ENCODE results near the gene SENP1.
"Not testable (repeated sequence)": the region's sequence is repeated elsewhere in the genome, so short reads cannot be mapped to it uniquely, and the experiment has no call there.

DNA sequence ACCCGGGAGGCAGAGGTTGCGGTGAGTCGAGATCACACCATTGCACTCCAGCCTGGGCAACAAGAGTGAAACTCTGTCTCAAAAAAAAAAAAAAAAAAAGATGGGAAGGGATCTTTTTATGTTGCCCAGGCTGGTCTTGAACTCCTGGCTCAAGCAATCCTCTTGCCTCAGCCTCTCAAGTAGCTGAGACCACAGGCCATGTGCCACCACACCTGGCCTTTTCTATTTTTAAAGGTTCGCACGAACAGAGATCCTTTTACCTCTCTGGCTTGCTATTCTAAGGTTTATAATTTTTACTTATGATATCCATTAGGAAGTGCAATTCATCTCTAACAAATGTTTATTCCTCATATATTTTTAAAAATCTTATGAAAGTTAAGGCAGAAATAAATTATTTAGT lies 19.7 kb upstream of the SENP1 start:
- TF ChIP-seq EZH2 (IDR thresholded peaks at IDR 0.05; ENCODE audit: borderline replicate concordance, low read depth, low read length, poor library complexity, severe bottlenecking) = not testable (repeated sequence)
- TF ChIP-seq, protein P1, sequence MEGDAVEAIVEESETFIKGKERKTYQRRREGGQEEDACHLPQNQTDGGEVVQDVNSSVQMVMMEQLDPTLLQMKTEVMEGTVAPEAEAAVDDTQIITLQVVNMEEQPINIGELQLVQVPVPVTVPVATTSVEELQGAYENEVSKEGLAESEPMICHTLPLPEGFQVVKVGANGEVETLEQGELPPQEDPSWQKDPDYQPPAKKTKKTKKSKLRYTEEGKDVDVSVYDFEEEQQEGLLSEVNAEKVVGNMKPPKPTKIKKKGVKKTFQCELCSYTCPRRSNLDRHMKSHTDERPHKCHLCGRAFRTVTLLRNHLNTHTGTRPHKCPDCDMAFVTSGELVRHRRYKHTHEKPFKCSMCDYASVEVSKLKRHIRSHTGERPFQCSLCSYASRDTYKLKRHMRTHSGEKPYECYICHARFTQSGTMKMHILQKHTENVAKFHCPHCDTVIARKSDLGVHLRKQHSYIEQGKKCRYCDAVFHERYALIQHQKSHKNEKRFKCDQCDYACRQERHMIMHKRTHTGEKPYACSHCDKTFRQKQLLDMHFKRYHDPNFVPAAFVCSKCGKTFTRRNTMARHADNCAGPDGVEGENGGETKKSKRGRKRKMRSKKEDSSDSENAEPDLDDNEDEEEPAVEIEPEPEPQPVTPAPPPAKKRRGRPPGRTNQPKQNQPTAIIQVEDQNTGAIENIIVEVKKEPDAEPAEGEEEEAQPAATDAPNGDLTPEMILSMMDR (conservative IDR thresholded peaks at IDR 0.05; ENCODE audit: low read depth, low read length) = not testable (repeated sequence)
